T1000 (cell line): Measurements from ENCODE around the gene HHLA2.
"Not testable (repeated sequence)": the region's sequence is repeated elsewhere in the genome, so short reads cannot be mapped to it uniquely, and the experiment has no call there.

Experiments used
- DNase-seq: peaks from one replicate; lab custom pipeline; 2025; ENCODE audit warnings: mixed read lengths; lab: John Stamatoyannopoulos, UW

Gene HHLA2, protein sequence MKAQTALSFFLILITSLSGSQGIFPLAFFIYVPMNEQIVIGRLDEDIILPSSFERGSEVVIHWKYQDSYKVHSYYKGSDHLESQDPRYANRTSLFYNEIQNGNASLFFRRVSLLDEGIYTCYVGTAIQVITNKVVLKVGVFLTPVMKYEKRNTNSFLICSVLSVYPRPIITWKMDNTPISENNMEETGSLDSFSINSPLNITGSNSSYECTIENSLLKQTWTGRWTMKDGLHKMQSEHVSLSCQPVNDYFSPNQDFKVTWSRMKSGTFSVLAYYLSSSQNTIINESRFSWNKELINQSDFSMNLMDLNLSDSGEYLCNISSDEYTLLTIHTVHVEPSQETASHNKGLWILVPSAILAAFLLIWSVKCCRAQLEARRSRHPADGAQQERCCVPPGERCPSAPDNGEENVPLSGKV

DNA sequence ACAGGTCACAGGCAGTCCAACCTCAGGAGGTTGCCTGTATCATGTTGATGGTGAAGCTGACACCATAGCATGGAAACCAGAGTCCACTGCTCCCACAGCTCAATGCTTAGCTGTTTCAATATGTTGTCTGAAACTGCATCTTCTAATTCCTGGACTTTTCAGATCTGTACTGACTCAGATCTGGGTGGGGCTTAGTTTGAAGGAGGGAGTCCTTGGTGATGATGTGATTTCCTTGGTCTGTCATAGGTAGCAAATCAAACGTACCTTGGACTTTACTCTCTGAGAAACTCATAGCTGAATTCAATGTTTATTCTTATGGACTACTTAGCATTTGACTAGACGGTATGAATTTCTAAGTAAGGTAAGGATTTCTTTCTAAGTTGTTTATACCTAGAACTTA lies at the start of gene HHLA2:
Gene HHLA2, plus strand, starts transcription at position 310 of the 400 bp plus-strand sequence. CDS start 55,266 bp downstream, outside the sequence.
- DNase-seq, result no peak

DNA sequence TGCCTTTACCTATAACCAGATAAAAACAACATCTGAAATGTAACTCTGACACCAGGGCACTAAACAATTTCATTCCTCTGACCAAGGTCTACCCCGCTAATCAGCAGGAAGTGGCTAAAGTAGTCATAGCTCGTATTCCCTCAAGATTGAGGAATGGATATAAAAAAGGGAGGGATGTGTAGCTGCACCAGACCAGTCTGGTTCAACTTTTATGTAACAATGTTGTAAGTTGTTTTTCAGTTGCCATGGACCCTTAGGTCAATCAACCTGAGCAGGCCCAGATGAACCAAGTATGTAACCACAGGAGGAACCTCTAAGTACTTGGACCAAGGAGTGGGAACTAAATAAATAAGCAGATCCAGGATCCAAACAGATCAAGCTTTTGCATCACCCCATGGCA lies 45.7 kb upstream of the HHLA2 start:
- no peak for DNase-seq

DNA sequence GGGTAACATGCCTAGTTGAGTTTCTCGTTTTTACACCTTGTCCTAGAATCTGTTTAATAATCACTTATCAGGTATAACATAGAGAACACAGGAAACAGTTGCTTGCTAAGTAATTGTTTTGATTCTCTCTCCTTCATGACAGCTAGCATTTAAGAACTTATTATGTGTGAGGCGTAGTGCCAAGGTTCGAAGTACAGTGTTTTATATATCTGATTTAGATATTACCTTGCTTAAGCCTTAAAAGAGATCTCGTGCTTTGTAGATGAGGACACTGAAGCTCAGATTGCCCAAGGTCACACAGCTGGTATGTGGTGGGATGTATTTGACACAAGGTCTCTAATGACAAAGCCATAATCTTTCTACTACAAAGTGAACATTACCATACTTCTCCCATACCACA lies 45.1 kb upstream of the HHLA2 start:
- DNase-seq, result no peak

DNA sequence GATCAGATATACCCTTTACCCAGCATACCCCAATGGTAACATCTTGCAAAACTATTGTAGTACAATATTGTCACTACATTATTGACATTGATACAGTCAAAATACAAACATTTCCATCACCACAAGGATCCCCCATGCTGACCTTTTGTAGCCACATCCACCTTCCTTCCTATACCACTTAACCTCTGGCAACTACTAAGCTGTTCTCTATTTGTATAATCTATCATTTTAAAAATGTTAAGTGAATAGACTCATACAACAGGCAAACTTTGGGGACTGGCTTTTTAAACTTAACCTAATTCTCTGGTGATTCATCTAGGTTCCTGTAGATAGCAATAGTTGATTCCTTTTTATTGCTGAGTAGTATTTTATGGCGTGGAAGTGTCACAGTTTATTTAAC lies 44.5 kb upstream of the HHLA2 start:
- DNase-seq, result no peak

DNA sequence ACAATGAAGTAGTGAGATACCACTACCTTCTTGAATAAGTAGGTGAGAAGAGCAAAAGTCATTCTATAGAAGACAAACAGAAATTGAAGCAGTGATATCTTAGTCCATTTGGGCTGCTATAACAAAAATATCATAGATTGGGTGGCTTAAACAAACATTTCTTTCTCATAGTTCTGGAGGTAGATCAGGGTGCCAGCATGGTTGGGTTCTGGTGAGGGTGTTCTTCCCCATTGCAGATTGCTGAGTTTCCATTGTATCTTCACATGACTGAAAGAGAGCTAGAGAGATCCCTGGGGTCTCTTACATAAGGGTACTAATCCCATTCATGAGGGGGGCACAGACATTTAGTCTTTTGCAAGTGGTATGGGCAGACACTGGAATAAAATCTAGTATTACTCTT lies 41.2 kb upstream of the HHLA2 start:
- no peak for DNase-seq

DNA sequence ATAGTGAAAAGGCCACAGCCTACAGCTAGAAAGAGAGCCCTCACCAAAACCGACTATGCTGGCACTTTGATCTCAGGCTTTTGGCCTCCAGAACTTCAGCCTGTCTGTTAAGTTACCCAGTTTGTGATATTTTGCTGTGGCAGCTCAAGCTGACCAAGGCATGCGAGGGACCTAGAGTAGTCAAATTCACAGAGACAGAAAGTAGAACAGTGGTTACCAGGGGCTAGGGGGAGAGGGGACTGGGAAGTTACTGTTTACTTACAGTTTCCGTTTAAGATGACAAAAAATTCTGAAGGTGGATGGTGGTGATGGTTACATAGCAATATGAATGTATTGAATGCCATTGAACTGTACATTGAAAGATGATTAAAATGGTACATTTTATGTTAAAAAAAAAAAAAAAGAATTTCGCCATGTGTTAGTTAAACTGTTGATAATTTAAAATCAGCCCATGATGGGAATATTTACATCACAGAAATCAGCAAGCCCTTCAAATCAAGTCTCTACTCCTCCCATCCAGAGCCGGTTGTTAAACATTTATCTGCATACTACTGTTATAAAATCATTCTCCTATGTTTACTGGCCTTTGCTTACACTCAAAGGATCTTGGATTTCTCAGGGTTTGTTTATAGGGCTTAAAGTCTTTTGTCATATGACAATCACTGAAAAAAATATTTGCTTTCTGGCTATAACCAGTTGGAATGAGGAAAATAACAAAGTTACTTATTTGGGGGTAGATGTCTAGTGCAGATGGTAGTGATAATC lies 31.6 kb upstream of the HHLA2 start:
- not testable (repeated sequence) for DNase-seq

- not testable (repeated sequence) for DNase-seq
Observed at GRCh38 chr3:108268235-108268634, 28.1 kb upstream of the HHLA2 start.

DNA sequence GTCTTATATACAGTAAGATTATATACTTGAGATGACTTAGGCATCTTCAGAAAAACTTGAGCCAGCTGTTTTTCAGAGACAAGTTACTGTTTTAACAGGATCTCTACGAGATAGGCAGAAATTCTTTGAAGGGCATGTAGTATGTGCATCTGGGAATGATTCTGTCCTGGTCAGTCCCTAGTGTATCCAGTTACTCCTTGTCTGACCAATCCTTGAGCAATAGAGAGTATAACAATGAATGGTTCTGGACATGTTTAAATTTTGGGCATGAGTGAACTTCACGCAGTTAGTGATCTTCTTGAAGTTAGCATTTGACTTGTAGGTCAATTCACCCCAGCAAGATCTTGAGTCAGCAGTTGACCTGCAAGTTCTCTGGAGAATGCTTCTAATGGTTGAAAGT lies 24.7 kb upstream of the HHLA2 start:
- DNase-seq, result no peak

DNA sequence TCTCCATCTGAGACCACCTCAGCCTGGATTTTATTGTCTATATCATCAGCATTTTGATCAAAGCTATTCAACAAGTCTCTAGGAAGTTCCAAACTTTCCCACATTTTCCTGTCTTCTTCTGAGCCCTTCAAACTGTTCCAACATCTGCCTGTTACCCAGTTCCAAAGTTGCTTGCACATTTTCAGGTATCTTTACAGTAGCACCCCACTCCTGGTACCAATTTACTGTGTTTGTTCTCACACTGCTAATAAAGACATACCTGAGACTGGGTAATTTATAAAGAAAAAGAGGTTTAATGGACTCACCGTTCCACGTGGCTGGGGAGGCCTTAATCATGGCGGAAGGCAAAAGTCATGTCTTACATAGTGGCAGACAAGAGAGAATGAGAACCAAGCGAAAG lies 17.3 kb upstream of the HHLA2 start:
- DNase-seq, result not testable (repeated sequence)

DNA sequence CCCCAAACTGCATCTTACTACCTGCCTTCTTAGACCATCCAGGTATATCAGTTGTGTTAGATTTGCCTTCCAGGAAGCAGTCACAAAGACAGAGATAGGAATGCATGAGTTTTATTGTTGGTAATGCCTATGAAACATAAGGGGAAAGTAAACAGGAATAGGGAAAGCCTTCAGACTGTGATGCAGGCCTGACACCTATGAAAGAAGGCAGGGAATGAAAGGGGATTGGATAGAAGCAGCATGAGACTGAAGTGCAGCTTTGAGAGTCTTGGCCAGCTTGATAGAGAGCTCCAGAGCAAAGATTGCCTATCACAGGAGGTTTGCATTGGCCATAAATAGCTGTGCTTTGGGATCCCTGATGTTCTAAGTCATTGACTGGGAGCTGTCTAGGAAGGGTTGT lies 15.9 kb upstream of the HHLA2 start:
- no peak for DNase-seq

- no peak for DNase-seq
Observed at GRCh38 chr3:108281670-108282069, 14.7 kb upstream of the HHLA2 start.

DNA sequence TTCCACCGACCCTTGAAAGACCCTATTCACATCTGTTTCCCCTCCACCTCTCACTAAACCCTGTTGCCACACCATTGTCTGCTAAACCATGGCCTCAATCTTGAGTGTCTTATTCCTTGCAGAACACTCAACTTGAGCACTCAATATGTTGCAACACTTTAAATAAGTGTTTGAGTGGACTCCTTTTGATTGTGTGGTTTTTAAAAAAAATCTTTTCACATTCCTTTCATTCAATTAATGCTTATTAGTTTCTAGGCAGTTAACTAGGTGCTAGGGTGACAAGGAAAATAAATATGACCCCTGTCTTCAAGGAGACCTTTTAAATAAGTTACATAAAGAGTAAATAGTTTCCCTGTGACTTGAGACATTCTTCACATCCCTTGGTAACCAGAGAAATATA lies 13.3 kb upstream of the HHLA2 start:
- no peak for DNase-seq

GRCh38 chr3:108283989-108284388 lies 12.4 kb upstream of the HHLA2 start:
- no peak for DNase-seq

- DNase-seq, result no peak
Observed at GRCh38 chr3:108285176-108285575, 11.2 kb upstream of the HHLA2 start.

DNA sequence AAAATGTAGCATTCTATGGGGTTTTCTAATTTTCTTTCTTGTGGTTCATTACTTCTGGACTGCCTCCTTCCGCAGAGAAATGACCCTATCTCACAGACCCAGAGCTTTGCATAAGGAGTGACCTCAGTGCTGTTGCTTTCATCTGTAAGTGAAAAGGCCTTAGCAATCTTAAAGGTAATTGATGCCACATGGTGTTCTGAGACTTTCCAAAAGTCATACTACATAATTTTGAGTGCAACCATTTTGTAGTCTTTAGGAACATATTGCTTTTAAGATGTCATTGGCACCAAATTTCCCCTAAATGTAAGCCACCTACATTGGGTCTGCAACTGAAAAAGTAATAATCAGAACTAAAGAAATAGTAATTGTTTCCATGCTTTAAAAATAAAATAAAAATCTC lies 9.2 kb upstream of the HHLA2 start:
- no peak for DNase-seq

DNA sequence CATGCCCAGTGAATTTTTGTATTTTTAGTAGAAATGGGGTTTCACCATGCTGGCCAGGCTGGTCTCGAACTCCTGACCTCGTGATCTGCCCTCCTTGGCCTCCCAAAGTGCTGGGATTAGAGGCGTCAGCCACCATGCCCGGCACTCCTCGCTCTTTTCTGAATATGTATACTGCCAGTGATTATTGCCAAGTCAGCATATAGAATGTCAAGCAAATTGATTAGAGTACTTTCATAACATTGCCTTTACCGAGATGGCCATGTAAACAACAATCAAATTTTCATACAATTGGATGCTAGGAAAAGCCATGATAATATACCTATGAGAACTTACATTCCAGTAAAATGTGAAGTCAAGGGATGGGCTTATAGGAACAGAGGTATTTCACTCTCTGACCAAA lies 8.2 kb upstream of the HHLA2 start:
- DNase-seq, result not testable (repeated sequence)

- DNase-seq, result no peak
Observed at GRCh38 chr3:108289159-108289558, 7.2 kb upstream of the HHLA2 start.

DNA sequence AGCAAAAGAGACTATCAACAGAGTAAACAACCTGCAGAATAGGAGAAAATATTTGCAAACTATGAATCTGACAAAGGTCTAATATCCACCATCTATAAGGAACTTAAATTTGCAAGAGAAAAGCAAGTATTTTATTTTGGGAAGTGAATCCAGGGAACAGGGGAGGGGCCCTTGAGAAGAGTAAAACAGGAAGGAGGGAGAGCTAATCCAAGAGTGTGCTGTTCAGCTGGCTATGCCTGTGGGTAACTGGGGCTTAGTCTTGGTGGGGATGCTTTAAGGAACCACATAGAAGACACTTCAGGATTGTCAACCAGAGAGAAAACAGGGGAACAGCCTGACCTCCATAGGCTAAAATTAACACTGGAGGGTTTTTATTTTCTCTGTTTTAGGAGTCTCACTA lies 3.9 kb upstream of the HHLA2 start:
- DNase-seq, result no peak

GRCh38 chr3:108292905-108293328 lies 3.4 kb upstream of the HHLA2 start:
- no peak for DNase-seq

DNA sequence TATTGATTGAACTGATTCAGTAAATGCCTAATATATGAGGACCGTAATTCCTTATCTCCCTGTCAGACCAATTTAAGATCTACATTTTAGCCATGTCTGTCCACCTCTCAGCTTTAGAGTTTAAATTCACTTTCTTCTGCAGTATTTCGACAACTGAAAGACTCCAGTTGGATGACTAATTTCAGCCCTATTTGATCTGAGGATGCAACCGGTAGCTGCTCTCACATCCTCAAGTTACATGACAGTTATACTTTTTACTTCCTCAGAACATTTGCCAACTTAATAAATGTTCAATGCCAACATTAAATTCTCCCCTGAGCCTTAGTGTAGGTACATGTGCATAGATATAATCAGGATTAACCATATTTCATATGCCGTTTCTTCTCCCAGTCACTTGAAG lies 2.5 kb upstream of the HHLA2 start:
- no peak for DNase-seq

DNA sequence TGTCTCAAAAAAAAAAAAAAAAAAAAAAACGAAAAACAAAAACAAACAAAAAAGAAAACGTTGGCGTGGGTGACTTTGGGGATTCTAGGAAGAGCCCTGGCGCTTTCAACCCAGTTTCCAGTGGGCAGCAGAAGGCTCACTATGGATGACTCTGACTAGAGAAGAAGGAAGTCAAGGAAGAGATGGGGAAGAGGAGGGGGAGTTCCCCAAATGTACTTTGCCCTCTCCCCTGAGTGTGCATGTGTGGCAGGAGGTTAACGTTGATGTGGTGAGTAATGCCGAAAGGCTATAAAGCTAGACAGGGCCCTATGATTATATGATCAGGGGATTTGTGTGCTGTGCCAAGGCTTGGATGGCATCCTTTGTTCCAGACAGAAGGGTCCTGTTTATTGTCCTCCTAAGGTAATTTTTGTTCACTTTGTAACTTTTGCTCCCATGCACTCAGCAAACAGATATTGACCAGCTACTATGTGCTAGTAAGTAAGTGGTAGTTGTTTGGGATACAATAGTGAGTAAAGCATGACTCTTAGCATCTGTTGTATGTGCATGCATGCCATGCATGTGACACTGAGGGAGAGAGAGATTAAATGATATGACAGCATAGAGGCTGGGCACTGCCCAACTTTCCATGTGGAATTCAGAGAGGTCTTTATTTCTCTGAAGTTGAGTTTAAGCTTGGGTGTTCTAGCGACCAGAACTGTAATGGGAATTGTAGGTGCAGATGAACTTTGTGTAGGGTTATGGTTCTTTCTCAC lies 750 bp upstream of the HHLA2 start:
- DNase-seq, result no peak

DNA sequence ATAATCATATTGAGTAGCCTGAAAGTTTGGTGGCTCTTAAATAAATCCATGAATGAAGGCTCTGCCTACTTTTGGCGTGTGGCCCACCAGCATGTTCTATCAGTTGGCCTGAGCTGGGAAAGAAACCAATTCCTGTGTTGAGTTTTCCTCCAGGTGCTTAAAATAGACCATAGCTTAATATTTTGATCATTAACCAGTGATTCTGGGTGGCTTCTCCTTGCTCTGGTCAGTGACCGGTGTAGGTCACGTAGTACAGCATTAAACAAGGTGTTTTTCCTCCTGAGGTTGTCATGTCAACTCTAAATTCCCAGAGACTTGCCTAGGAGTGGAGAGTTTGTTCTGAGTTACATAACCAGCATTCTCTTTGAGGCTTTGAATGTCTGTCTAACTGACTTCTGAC lies 1.3 kb downstream of the HHLA2 start:
- no peak for DNase-seq

DNA sequence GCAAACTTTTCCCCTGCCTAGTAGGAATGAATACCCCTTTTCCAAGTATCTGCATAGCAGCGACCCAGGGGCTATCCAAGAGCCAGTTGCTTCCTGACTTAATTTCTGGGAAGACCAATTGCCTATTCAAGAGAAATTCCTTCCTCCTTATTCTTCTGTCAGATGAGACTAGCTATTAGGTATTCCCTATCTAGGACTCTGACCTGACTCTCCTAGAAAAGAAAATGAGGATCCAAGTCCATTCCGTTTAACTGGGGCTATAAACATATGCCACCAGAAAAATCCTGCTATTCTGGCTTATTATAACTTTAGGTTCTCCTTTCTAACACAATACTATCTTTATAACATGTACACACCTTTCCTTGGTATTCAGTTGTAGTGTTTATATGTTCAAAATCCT lies 1.7 kb downstream of the HHLA2 start:
- no peak for DNase-seq
